NCI-H2029 (cell line): Measurements from ENCODE around the gene SIRT3.
"Not testable (repeated sequence)": the region's sequence is repeated elsewhere in the genome, so short reads cannot be mapped to it uniquely, and the experiment has no call there.

Experiments
- DNase-seq: peaks from one replicate; lab custom pipeline; 2025; lab: John Stamatoyannopoulos, UW

The SIRT3 gene

DNA sequence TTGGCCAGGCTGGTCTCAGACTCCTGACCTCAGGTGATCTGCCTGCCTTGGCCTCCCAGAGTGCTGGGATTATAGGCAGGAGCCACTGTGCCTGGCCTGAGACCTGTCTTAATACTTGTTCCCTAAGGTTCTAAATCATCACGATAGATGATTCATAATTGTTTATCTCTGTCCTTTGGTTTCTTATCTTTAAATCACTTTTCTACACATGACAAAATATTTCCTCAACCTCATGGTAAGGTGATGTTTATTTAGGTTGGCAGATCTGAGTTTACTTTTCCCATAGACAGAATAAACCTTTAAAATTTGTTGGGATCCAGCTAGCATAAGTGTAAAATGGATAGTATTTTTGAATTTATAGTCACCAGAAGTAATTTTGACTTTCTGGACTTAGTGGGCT, 4.2 kb upstream of the SIRT3 start:
- no peak for DNase-seq

DNA sequence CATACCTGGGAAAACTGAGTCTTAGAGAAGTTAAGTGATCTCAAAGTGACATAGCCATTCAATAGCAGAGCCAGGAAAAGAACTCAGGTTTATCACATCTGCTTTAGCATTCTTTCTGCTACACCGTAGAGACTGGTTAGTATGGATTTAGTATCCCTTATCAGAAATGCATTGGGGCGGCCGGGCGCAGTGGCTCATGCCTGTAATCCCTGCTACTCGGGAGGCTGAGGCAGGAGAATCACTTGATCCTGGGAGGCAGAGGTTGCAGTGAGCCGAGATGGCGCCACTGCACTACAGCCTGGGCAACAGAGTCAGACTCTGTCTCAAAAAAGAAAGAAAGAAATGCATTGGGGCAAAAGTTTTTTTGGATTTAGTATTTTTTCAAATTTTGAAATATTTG, 2.2 kb upstream of the SIRT3 start:
- DNase-seq: not testable (repeated sequence)

DNA sequence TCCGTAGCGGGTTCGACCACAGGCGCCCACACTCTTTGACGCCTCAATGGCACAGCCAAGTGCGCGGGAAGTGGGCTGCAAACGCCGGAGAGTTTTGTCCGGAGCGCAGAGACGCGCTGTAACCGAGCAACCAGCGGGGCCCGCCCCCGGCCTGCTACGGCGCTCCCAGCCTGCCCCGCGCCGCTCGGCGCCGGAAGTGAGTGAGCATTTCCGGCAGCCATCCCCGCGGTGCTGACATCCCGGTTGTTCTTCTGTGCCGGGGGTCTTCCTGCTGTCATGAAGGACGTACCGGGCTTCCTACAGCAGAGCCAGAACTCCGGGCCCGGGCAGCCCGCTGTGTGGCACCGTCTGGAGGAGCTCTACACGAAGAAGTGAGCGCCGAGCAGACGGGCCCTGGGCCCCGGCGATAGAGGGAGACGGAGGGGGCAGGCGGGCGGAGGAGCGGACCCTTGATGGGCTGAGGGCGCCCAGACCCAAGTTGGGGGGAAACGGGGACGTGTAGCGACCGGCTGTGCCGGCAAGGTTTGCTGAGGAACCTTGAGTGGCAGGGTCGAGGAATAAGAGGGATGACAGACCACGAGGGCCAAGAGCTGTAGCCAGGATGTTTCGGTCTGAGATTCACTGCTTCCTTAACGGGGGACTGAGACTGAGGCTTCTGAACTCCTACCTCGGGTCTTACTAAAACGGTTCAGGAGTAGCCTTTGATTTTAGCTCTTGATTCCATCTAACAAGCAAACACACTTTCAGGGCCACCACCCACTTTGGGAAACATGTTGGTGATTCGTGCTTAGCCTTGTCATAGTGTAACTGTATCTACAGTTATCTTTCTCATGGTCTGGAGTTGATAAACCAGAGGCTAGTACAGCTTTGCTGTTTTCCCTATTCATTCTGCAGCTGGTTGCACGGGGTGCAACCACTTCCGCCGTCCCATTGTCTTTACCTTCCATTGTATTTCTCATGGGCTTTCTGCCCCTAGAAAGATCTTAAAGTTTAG, 929 bp upstream of the SIRT3 start, which contains the start of gene PSMD13:
Gene PSMD13 (plus strand): TSS at position 203 of the 994 bp plus-strand sequence. CDS start 74 bp downstream, at position 277.
- DNase-seq: peak; percentile 70

DNA sequence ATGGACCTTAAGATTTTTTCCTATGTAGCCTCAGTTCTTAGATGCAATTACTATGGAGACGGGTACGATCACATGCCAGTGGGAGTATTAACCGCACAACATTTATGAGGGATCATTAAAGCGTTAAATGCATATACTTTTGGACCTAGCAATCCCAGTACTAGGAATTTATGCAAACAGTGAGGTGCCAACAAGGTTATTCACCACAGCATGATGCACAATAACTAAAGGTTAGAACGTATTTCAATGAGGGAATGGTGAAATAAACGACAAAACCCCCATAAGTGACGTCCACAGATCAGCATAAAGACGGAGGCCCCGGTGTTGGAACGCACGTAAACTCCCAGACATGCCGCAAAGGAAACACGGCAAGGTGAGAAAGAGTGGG, 539 bp downstream of the SIRT3 start:
- no peak for DNase-seq

DNA sequence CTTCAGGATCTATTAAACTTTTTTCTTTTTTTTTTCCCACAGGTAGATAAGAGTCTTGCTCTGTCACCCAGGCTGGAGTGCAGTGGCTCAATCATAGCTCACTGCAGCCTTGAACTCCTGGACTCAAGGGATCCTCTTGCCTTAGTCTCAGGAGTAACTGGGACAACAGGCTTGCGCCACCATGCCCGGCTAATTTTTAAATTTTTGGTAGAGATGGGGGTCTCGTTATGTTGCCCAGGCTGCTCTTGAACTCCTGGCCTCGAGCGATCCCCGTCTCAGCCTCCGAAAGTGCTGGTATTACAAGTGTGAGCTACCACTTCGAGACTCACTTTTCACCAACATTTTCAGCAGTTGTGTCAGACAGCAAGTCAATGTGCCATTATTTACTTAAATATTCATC, 962 bp downstream of the SIRT3 start:
- no peak for DNase-seq

DNA sequence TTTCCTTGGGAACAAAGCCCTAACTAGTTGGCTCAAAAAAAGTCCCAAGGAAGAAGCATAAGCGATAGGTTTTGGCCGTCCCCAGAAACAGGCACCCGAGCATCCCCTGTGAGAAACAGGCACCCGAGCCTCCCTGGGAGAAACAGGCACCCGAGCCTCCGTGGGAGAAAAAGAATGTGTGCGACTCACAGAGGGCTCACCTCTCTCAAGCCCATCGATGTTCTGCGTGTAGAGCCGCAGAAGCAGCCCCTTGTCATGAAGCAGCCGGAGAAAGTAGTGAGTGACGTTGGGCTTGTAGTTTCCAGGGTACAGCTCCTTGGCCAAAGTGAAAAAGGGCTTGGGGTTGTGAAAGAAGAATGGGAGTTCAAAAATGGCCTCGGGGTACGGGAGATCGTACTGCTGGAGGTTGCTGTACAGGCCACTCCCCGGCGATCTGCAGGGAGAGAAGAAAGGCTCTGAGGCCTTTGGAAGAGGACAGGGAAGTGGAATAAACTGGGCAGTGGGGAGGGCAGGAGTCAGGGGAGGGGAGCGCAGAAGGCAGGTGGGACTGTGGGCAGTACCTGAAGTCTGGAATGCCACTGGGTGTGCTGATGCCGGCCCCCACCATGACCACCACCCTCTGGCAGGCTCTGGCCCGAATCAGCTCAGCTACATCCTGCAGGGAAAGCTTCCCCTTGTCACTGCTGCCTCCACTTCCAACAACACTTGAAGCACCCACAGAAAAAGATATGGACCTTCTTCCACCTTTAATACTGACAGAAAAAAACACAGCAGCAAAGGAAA, 3.2 kb downstream of the SIRT3 start:
- DNase-seq: no peak

DNA sequence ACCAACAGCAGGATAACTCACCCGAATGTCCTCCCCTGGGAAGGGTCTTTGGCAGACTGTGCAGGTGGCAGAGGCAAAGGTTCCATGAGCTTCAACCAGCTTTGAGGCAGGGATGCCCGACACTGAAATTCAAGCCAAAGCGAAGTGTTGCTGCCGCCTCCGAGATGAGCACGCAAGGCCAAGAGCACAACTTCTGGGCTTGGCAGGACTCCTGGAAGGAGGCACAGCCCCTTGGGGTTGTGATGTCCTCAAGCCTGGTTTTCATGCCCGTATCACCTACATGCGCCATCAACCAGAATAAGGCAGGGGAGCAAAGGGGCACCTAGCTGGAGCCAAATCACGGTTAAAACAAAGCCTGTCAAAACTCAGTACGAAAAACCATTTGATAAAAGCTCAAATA, 5.7 kb downstream of the SIRT3 start:
- DNase-seq: no peak

DNA sequence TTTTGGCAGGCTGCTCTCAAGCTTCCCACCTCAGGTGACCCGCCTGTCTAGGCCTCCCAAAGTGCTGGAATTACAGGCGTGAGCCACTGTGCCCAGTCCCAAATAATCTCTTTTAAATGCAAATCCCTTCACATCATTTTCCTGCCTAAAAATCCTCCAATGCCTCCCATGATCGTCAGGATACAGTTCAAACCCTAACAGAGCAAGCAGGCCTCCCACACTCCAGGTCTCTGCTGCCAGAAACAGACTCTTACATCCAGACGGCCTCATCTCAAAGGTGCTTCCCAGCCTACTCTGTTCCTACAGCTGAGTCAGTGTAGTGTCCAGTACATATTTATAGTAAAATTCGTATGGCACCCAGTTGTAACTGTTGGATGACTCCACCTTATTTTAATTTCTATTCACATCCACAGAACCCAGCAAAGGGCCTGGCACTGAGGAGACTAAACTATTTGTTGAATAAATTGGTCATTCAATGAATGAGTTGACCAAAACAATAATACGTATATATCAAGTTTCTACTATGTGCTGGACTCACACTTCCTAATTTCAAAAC, 8.2 kb downstream of the SIRT3 start:
- no peak for DNase-seq

DNA sequence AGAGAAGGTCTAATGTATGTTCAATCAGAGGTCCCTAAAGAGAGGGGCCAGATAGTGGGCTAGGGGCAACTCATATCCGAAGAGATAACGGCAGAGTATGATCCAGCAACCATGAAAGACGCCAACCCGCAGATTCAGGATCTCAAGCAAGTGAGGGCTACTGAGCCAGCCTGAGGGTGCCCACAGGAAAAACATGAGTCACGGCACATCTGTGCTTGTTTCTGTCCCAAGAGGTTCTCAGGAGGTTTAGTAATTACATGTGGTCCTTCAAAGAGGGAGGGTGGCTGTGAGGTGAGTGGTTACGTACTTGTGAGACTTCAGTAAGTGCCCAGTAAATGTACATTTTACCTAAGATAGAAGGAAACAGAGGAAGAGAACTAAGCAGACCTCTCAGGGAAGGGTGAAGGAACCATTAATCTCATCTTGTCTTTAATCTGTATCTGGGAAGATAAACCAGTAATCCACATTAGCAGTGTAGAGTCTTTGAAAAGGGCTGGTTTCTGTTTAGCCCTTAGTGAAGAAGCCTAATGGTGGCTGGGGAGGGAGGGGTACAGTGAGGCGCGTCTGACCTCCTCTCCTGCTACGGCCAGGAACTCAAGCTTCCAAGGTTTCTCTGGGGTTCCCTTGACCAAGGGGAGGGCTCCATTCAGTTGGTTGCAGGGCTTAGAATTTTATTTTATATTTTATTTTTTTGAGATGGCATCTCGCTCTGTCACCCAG, 10.2 kb downstream of the SIRT3 start:
- no peak for DNase-seq

DNA sequence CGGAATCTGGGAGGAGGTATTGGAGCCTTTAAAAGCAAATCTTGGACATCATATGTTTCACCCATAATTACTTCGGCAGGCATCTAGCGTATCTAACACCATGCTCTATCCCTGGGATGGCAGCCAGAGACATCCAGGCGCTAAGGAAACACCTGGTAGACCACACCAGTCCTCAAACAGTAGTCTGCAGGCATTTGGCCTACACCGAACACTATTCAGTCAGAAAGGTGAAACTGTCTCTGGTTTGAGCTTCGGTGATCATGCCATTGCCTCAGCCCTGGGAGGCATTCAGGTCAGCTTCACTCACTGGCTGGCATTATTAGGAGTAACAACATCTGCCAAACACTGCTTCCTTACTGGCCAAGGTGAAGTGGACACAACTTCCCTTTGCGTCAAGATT, 11.7 kb downstream of the SIRT3 start:
- no peak for DNase-seq

DNA sequence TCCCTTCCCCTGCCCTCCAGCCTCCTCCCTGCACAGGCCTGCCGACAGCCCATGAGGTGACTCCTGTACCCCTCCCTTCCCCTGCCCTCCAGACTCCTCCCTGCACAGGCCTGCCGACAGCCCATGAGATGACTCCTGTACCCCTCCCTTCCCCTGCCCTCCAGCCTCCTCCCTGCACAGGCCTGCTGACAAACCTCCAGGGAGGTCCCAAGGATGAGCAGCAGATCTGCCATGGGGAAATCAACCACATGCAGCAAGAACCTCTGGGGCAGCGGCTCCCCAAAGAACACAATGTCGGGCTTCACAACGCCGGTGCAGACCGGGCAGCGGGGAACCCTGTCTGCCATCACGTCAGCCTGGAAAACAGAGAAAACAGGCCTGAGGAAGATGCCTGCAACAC, 12.3 kb downstream of the SIRT3 start:
- no peak for DNase-seq

DNA sequence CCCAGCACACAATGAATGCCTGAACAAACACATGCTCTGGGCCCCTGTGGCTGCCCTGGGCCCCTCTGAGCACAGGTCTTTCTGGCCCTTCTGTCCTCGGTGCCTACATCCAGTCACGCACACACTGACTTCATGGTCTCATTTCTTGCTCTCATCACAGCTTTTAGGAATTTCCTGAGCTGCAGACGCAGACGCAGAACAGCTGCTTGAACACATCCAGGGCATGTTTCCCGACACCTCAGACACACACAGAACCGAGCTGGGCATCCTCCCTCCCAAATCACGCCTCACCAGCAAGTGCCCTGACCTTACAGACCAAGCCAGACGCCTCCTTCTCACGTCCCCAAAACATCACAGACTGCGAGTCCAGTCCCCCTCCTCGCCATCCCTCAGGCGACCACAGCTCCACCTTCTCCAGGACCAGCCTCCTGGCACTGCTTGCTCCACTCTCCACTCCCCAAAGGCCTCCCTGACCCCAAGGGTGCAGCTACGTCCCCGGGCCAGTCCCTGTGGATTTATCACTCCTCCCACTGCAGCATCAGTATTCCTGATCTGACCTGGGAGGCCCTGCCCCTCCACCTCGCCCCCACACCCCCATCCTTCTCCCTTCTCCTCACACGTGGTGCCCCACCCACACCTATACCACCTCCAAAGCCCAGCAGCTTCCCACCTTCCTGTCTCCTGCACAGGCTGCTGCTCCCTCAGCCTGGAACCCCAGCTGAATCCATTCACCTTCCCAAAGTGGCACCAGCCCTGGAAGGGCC, 12.9 kb downstream of the SIRT3 start:
- DNase-seq: no peak

DNA sequence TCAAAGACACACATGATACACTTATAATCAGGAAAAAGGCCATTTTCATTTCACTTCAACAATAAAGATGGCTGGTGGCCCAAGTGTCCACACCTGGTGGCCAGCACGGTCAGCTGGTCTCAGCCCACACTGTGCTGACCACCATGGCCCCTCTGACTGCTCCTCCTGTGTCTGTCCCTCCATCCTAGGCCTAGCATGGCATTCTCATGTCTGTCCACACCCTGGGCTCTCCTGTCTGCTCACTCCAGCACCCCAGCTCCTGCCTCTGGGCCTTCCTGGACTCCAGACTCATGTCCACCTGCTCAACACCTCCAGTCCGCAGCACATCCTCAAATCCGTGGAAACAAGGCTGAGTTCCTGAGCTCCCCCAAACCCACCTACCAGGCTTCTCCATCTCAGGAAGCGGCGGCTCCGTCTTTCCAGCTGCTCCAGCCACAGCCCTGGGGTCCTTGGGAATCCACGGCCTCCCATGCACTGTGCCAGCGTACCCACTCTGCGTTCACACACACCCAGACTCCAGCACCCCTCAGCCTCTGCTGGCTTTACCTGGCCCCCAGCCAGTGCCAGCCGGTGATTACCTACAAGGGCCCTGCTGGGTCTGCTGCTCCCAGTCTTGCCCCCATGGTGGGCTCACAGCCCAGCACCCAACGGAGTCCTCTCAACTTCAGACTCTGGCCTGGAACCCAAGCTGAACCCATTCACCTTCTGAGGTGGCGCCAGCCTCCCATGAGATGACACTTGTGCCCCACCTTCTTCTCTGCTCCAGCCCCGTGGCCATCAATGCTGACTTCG, 13.9 kb downstream of the SIRT3 start:
- DNase-seq: no peak

DNA sequence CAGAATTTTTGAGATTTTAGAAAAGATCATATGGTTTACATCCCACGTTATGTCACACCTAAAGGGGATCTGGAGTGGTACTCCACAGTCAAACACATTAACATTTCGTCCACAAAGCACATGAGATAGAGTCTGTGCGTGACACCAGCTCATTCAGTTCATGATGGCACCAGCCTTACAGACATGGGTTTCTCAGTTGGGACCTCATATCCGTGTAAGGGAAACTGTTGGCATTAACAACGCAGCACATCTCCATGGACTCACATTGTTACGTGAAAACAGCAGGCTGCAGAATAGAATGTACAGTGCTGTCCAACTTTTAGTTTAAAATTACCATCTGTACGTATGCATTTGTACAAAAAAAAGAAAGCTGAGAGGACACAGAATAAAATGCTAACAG, 14.6 kb downstream of the SIRT3 start:
- DNase-seq: no peak

DNA sequence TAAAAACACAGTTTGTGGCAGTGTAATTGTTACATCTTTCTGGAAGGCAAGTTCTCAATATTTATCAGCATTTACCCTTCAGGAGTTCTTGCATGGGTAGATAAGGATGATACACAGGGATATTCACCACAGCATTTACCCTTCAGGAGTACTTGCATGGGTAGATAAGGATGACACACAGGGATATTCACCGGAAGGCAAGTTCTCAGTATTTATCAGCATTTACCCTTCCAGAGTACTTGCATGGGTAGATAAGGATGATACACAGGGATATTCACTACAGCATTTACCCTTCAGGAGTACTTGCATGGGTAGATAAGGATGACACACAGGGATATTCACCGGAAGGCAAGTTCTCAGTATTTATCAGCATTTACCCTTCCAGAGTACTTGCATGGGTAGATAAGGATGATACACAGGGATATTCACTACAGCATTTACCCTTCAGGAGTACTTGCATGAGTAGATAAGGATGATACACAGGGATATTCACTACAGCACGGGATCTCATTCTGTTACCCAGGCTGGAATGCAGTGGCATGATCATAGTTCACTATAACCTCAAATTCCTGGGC, 15.4 kb downstream of the SIRT3 start:
- DNase-seq: not testable (repeated sequence)

DNA sequence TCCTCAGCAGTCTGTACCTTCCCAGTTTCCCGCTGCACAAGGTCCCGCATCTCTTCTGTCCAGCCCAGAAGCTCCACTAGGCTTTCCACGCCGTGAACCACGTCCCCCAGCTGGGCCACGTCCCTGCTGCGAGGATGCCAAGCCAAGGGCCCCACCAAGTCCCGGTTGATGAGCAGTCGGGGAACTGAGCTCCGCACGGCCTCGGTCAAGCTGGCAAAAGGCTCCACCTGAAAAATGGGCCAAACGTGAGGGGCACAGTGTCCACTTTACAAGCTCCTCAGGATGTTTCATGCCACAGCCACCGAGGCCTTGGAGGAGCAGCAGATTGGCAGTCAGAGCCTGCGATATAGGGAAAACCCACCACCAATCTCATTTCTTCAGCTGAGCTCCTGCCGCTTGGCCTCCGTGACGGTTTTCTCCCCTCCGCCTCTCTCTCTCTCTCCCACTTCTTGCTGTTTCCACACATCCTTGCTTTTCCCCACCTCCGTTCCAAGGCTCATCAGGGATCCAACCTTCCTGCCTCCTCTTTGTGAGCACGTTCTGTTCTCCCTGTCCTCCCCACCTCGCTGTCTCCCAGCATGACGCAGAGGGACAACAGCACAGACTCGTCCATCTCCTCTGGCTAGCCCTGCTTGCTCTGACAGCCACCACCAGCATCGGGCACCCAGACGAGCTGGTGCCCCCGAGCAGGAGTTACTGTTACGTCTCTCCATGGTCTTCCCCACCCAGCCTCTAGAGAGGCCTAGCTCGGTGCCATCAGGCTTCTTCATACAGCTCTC, 17.1 kb downstream of the SIRT3 start:
- DNase-seq: no peak

DNA sequence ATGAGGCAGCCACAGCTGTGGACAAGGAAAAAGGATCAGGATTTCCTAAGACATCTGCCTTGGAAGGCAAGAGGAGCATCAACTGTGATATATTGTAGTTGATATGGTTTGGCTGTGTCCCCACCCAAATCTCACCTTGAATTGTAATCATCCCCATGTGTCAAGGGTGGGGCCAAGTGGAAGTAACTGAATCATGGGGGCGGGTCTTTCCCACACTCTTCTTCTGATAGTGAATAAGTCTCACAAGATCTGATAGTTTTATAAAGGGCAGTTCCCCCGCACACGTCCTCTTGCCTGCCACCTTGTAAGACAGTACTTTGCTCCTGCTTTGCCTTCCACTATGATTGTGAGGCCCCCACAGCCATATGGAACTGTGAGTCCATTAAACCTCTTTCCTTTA, 18.4 kb downstream of the SIRT3 start:
- no peak for DNase-seq

DNA sequence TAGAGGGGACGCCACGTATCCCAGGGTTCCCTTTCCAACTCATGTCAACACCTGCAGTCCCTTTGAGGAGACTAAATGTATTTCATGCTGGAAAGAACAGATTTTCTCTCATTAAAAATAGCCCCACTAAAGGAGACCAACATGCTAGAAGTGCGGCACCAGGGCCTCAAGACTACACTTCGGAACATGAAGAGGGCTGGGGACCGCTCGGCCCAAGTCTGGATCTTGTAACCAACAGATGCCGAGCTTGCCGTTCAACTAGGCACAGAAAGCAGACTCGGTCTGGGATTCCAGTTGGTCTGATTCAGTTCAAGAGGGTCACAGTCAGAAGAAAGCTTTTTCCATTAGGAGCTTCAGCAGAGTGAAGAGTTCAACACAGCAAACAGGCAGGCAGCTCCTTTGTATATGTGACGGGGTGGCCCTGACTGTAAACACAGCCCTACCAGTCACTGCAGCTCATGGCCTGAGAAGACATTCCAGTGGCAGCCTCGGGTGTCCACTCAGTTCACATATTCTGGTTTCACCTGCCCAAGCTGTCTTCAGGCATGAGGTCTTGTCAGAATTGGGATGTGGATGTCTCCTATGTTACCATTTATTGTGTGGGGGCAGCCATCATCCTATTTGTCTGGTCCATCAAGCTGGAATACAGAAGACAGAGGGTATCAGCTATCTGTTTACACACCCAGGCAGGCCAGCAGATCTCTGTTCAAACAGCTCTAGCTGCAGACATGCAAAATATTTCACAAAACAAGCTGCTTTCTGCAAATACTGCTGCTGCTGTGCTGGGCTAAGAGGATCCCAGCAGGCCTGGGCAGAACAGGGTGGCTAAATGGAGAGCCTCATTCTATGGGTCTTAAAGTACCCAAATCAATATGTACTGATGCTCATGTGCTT, 19.8 kb downstream of the SIRT3 start:
- no peak for DNase-seq
